H1 (cell line): ENCODE measurements around the gene NANP. TPM values are rescaled to one million over a fixed set of nuclear protein-coding genes. Genes with fewer than 3 reads are reported as not detected.

Source experiments
- CTCF ChIA-PET: fragments of 300-600 bp; sonication (Branson Sonifier 250); formaldehyde crosslinking; loops from one replicate; lab custom pipeline; 2021; ENCODE audit not compliant: partially characterized antibody; lab: Charles Lee
- POLR2A ChIA-PET: fragments of 300-600 bp; sonication (Branson Sonifier 250); formaldehyde crosslinking; loops from one replicate; lab custom pipeline; 2021; ENCODE audit warnings: inconsistent platforms; ENCODE audit not compliant: partially characterized antibody; lab: Charles Lee
- DNase-seq, 2 experiments: peaks; one replicate each; pipeline versions ENCODE4 v3.0.0 to v3.0.0-alpha.2; 2010 to 2022; ENCODE audit warnings: low spot score in 2 of 2, low read depth in 1 of 2, mixed read lengths in 1 of 2
- FAIRE-seq: peaks from 2 replicates; lab custom pipeline; 2011; peaks lifted over from hg19 to GRCh38; lab: Jason Lieb, UNC
- H2AFZ ChIP-seq: 2 replicates; pipeline ENCODE4 v1.8.1; 2012; ENCODE audit warnings: low read length, inconsistent platforms
- H2AK5ac ChIP-seq: 2 replicates; pipeline ENCODE4 v1.6.1; 2013; ENCODE audit warnings: low read depth, low read length
- H2BK120ac ChIP-seq: replicated peaks from 2 replicates; pipeline ENCODE3; 2013; ENCODE audit warnings: low read depth, low read length, inconsistent platforms
- H2BK12ac ChIP-seq: 2 replicates; pipeline ENCODE4 v1.6.1; 2013; ENCODE audit warnings: low read depth, low read length
- H2BK15ac ChIP-seq: 2 replicates; pipeline ENCODE4 v1.6.1; 2013; ENCODE audit warnings: low read length
- H2BK20ac ChIP-seq: 2 replicates; pipeline ENCODE4 v1.6.1; 2013; ENCODE audit warnings: low read length
- H2BK5ac ChIP-seq: 2 replicates; pipeline ENCODE4 v1.6.1; 2013; ENCODE audit warnings: low read depth, low read length
- H3K14ac ChIP-seq: 2 replicates; pipeline ENCODE4 v1.6.1; 2013; ENCODE audit warnings: inconsistent platforms; ENCODE audit not compliant: insufficient read length
- H3K18ac ChIP-seq: 2 replicates; pipeline ENCODE4 v1.6.1; 2013; ENCODE audit warnings: low read length; ENCODE audit errors: extremely low read depth
- H3K23ac ChIP-seq: 2 replicates; pipeline ENCODE4 v1.6.1; 2013; ENCODE audit warnings: inconsistent platforms; ENCODE audit not compliant: insufficient read length
- H3K23me2 ChIP-seq: 2 replicates; pipeline ENCODE4 v1.6.1; 2013; ENCODE audit warnings: low read depth, low read length
- H3K27ac ChIP-seq: 2 replicates; pipeline ENCODE4 v1.6.1; 2011; ENCODE audit warnings: low read depth, low read length, inconsistent platforms
- H3K27me3 ChIP-seq, 4 experiments: replicated peaks in 1 of 4; 1 replicate in 1 of 4; 2 replicates in 3 of 4; pipeline versions ENCODE4 v1.6.1 to v1.8.1; 2011 to 2013; ENCODE audit warnings: low read length in 3 of 4, mild to moderate bottlenecking in 3 of 4, inconsistent platforms in 2 of 4, mixed read lengths in 2 of 4, moderate library complexity in 1 of 4; ENCODE audit not compliant: control insufficient read depth in 3 of 4, insufficient read depth in 3 of 4; ENCODE audit errors: extremely low read depth in 1 of 4
- H3K36me3 ChIP-seq, 4 experiments: 2 replicates each; pipeline versions ENCODE4 v1.6.1 to v1.8.1; 2011 to 2013; ENCODE audit warnings: mild to moderate bottlenecking in 4 of 4, low read length in 3 of 4, moderate library complexity in 2 of 4, control low read depth in 1 of 4, inconsistent platforms in 1 of 4; ENCODE audit not compliant: insufficient read depth in 4 of 4, control insufficient read depth in 2 of 4
- H3K4ac ChIP-seq: replicated peaks from 2 replicates; pipeline ENCODE3; 2013; ENCODE audit warnings: low read length, low read depth, mixed read lengths, inconsistent platforms; ENCODE audit not compliant: insufficient read length
- H3K4me1 ChIP-seq, 4 experiments: replicated peaks in 1 of 4; 1 replicate in 1 of 4; 2 replicates in 3 of 4; pipeline versions ENCODE4 v1.6.1 to v1.8.1; 2011 to 2013; ENCODE audit warnings: low read length in 3 of 4, inconsistent platforms in 2 of 4, mixed read lengths in 1 of 4; ENCODE audit not compliant: insufficient read depth in 4 of 4, control insufficient read depth in 3 of 4
- H3K4me2 ChIP-seq, 2 experiments: 2 replicates each; pipeline versions ENCODE4 v1.6.1 to v1.8.1; 2011 to 2013; ENCODE audit warnings: low read depth in 2 of 2, low read length in 2 of 2, control low read depth in 1 of 2, inconsistent platforms in 1 of 2, mild to moderate bottlenecking in 1 of 2; ENCODE audit not compliant: insufficient read depth in 1 of 2
- H3K4me3 ChIP-seq, 4 experiments: fragments of 200-600, 300-600 bp in 1 of 4; sonication (generic), shearing (Covaris generic), sonication (Bioruptor Twin) in 1 of 4; 2 replicates each; pipeline versions ENCODE4 v1.5.1 to v1.8.1; 2011 to 2016; ENCODE audit warnings: low read length in 4 of 4, low read depth in 3 of 4, control low read depth in 2 of 4, inconsistent platforms in 2 of 4, mild to moderate bottlenecking in 2 of 4, mixed read lengths in 1 of 4, moderate library complexity in 1 of 4; ENCODE audit not compliant: insufficient read depth in 2 of 4; ENCODE audit errors: extremely low read depth in 1 of 4
- H3K56ac ChIP-seq: replicated peaks from 2 replicates; pipeline ENCODE3; 2013; ENCODE audit warnings: low read depth, mild to moderate bottlenecking, mixed read lengths, low read length, inconsistent platforms; ENCODE audit not compliant: insufficient read length
- H3K79me1 ChIP-seq: 2 replicates; pipeline ENCODE4 v1.6.1; 2013; ENCODE audit warnings: low read depth, low read length, control low read depth
- H3K79me2 ChIP-seq, 2 experiments: 2 replicates each; pipeline versions ENCODE4 v1.6.1 to v1.8.1; 2012 to 2013; ENCODE audit warnings: low read length in 2 of 2, mild to moderate bottlenecking in 2 of 2, inconsistent platforms in 1 of 2; ENCODE audit not compliant: insufficient read depth in 2 of 2, control insufficient read depth in 1 of 2
- H3K9ac ChIP-seq, 4 experiments: replicated peaks in 1 of 4; 1 replicate in 1 of 4; 2 replicates in 3 of 4; pipeline versions ENCODE4 v1.6.1 to v1.8.1; 2011 to 2013; ENCODE audit warnings: low read depth in 3 of 4, low read length in 3 of 4, control low read depth in 2 of 4, mild to moderate bottlenecking in 2 of 4, moderate library complexity in 2 of 4, inconsistent platforms in 1 of 4; ENCODE audit errors: extremely low read depth in 1 of 4
- H3K9me3 ChIP-seq, 2 experiments: 2 replicates each; pipeline versions ENCODE4 v1.6.1 to v1.8.1; 2012 to 2013; ENCODE audit warnings: mild to moderate bottlenecking in 2 of 2, moderate library complexity in 2 of 2, control low read depth in 1 of 2, inconsistent platforms in 1 of 2, low read depth in 1 of 2, low read length in 1 of 2, mixed read lengths in 1 of 2; ENCODE audit not compliant: insufficient read depth in 2 of 2
- H4K20me1 ChIP-seq, 2 experiments: replicated peaks in 1 of 2; 2 replicates each; pipeline versions ENCODE3 to v1.8.1; 2011 to 2013; ENCODE audit warnings: inconsistent platforms in 2 of 2, low read length in 2 of 2, mild to moderate bottlenecking in 1 of 2; ENCODE audit not compliant: insufficient read depth in 2 of 2, control insufficient read depth in 1 of 2
- H4K5ac ChIP-seq: 2 replicates; pipeline ENCODE4 v1.6.1; 2013; ENCODE audit warnings: low read length, low read depth, mixed read lengths, inconsistent platforms; ENCODE audit not compliant: insufficient read length
- H4K8ac ChIP-seq: 2 replicates; pipeline ENCODE4 v1.8.0; 2013; ENCODE audit warnings: mild to moderate bottlenecking, moderate library complexity, low read length, inconsistent platforms; ENCODE audit not compliant: insufficient read depth; ENCODE audit errors: extremely low read depth
- H4K91ac ChIP-seq: replicated peaks from 2 replicates; pipeline ENCODE3; 2013; ENCODE audit warnings: low read length, mixed read lengths, inconsistent platforms; ENCODE audit not compliant: insufficient read length
- WGBS, 2 experiments: shearing (Covaris generic) in 1 of 2; methylation state at CpG; one replicate each; pipeline versions ENCODE4 v1.1.6 to v1.1.7; 2013 to 2015; ENCODE audit warnings: low lambda C conversion rate in 2 of 2, mixed read lengths in 2 of 2, inconsistent platforms in 1 of 2, low coverage in 1 of 2, missing lambda C conversion rate in 1 of 2; ENCODE audit not compliant: insufficient replicate concordance in 2 of 2, insufficient coverage in 1 of 2, insufficient read length in 1 of 2; ENCODE audit errors: extremely low coverage in 1 of 2, missing lambda C conversion rate in 1 of 2; 5-methylcytosine and 5-hydroxymethylcytosine counted together
- polyA plus RNA-seq, 7 experiments: library from polyadenylated mRNA; depleted of rRNA in 3 of 7; stranded (reverse) in 5 of 7; unstranded in 2 of 7; fragments of >200 nt in 5 of 7; fragments of 200-250 nt in 2 of 7; gene quantifications; 1 replicate in 5 of 7; 2 replicates in 1 of 7; 4 replicates in 1 of 7; pipeline versions ENCODE4 v1.2.1 to v1.2.3, GENCODE V29; 2011 to 2013; ENCODE audit warnings: missing spikeins in 2 of 7, mixed read lengths in 2 of 7
- total RNA-seq: library from RNA; stranded (reverse); fragmentation: NEBNext Ultra II Directional; extraction: Animal tissue kit (Norgen Biotek cat#: 25700); gene quantifications from 2 replicates; pipeline ENCODE4 v1.2.1, GENCODE V29; 2021
- TF ChIP-seq, protein P1 (sequence below), 3 experiments: IDR thresholded peaks; 1 replicate in 2 of 3; 2 replicates in 1 of 3; pipeline versions ENCODE4 v1.5.1 to v1.6.1; 2011; ENCODE audit warnings: low read length in 3 of 3, mild to moderate bottlenecking in 3 of 3, inconsistent platforms in 2 of 3, low read depth in 1 of 3, moderate library complexity in 1 of 3; ENCODE audit not compliant: insufficient read depth in 1 of 3; ENCODE audit errors: control extremely low read depth in 1 of 3

NANP gene
- total and polyA plus RNA-seq, 2 of the 8 experiments (the other 6 are each of a cell fraction or from before 2014, with no cell fraction given): 3.8 to 6.2 TPM

DNA sequence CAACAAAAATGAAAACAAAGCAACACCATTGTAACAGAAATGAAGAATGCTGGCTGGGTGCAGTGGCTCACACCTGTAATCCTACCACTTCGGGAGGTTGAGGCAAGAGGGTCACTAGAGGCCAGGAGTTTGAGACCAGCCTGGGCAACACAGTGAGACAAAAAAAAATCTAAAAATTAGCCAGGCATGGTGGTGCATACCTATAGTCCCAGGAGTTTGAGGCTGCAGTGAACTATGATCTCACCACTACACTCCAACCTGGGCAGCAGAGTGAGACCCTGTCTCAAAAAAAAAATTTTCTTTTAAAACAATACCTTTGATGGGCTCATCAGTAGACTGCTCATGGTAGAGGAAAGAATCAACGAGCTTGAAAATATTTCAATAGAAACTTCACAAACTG is 57.0 kb downstream of the NANP start:
- H3K9me3 ChIP-seq: peaks cover 4 to 7% of the 10 kb centered on the region in 2 experiments; a peak in 2 of 4 replicates
- no peak overlapping the region for H2BK15ac ChIP-seq
- no peak overlapping the region for H3K27ac ChIP-seq
- H3K27me3 ChIP-seq: no peaks in the 10 kb centered on the region
- peaks cover 0 to 7% (median 3%) of the 10 kb centered on the region in 4 experiments; a peak in 2 of 7 replicates for H3K4me1 ChIP-seq
- peaks cover 6% of the 10 kb centered on the region for H3K79me1 ChIP-seq
- H2BK12ac ChIP-seq: no peak overlapping the region
- no peak overlapping the region for H2BK5ac ChIP-seq
- FAIRE-seq: no peak
- peaks cover 0 to 3% (median 0%) of the 10 kb centered on the region in 4 experiments; a peak in 1 of 8 replicates for H3K36me3 ChIP-seq
- no peak overlapping the region for H4K91ac ChIP-seq
- H4K5ac ChIP-seq: no peak overlapping the region
- 82% methylated on average over 2 of the region's 2 CpGs; no CpG with 5 or more reads in 1 of the 2 experiments for WGBS, 2 experiments
- H2AK5ac ChIP-seq: no peak overlapping the region
- H3K23ac ChIP-seq: no peak overlapping the region
- no peak overlapping the region for H2BK20ac ChIP-seq
- H3K56ac ChIP-seq: no peak overlapping the region
- H3K18ac ChIP-seq: no peak overlapping the region
- TF ChIP-seq, protein P1, sequence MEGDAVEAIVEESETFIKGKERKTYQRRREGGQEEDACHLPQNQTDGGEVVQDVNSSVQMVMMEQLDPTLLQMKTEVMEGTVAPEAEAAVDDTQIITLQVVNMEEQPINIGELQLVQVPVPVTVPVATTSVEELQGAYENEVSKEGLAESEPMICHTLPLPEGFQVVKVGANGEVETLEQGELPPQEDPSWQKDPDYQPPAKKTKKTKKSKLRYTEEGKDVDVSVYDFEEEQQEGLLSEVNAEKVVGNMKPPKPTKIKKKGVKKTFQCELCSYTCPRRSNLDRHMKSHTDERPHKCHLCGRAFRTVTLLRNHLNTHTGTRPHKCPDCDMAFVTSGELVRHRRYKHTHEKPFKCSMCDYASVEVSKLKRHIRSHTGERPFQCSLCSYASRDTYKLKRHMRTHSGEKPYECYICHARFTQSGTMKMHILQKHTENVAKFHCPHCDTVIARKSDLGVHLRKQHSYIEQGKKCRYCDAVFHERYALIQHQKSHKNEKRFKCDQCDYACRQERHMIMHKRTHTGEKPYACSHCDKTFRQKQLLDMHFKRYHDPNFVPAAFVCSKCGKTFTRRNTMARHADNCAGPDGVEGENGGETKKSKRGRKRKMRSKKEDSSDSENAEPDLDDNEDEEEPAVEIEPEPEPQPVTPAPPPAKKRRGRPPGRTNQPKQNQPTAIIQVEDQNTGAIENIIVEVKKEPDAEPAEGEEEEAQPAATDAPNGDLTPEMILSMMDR (IDR thresholded peaks at IDR 0.05; ENCODE audit: control extremely low read depth in 1 of 3, insufficient read depth in 1 of 3, low read depth in 1 of 3, low read length in 3 of 3): no peak
- no peak overlapping the region for H3K4me3 ChIP-seq
- H3K9ac ChIP-seq: no peak overlapping the region
- no peaks in the 10 kb centered on the region; the same call in 1 of the 2 replicates for H3K23me2 ChIP-seq
- H3K79me2 ChIP-seq: peaks cover 0 to 76% of the 10 kb centered on the region in 2 experiments; a peak in 2 of 4 replicates
- no peak overlapping the region for H2BK120ac ChIP-seq
- no peak for DNase-seq
- no peak overlapping the region for H2AFZ ChIP-seq
- no peak overlapping the region for H4K8ac ChIP-seq
- no peak overlapping the region for H3K14ac ChIP-seq
- no peak overlapping the region for H3K4ac ChIP-seq
- POLR2A ChIA-PET: interaction anchor here (1.0 to 2.0 kb wide), 3 partner anchors 11 to 20 kb away, joined by 3 to 7 read pairs (median 5); no protein-coding TSS in a partner anchor
- peaks cover 3% of the 10 kb centered on the region in 2 experiments for H4K20me1 ChIP-seq
- no peak overlapping the region for H3K4me2 ChIP-seq
- CTCF ChIA-PET: interaction anchor here (0.6 to 1.9 kb wide), 3 partner anchors 10 to 230 kb away, joined by 3 to 7 read pairs (median 3); no protein-coding TSS in a partner anchor
